Panc1 (cell line): ENCODE results near the gene ANO6. TPM values are rescaled to one million over a fixed set of nuclear protein-coding genes. Genes with fewer than 3 reads are reported as not detected.

ENCODE experiments used
- ATAC-seq: fragments of 200-7000 bp; cut with Tn5 transposase; 2 replicates; pipeline ENCODE4 v1.9.1; 2020; ENCODE audit warnings: mild to moderate bottlenecking, moderate library complexity
- BruUV-seq: library from RNA; stranded (reverse); fragments of 400-500 nt; replicated peaks from 2 replicates; lab custom pipeline; 2021; lab: Mats Ljungman, UMichigan
- CTCF ChIA-PET: fragments of 300-600 bp; sonication (Branson Sonifier 250); formaldehyde crosslinking; loops from one replicate; lab custom pipeline; 2022; ENCODE audit warnings: antibody characterized with exemption; lab: Charles Lee
- POLR2A ChIA-PET: fragments of 300-600 bp; sonication (Branson Sonifier 250); formaldehyde crosslinking; loops from one replicate; lab custom pipeline; 2022; ENCODE audit warnings: antibody characterized with exemption; lab: Charles Lee
- DNase-seq: peaks from one replicate; pipeline ENCODE4 v3.0.0-alpha.2; 2010; ENCODE audit warnings: low read depth, low spot score
- H3K27ac ChIP-seq: 2 replicates; pipeline ENCODE4 v1.5.1; 2011; ENCODE audit warnings: mild to moderate bottlenecking, low read length, inconsistent platforms
- H3K27me3 ChIP-seq: fragments of 200-500 bp; sonication (Bioruptor generic); 2 replicates; pipeline ENCODE4 v1.6.0; 2014; ENCODE audit warnings: low read length, inconsistent platforms; ENCODE audit not compliant: control insufficient read depth, insufficient read depth
- H3K36me3 ChIP-seq: fragments of 200-500 bp; sonication (Bioruptor generic); 2 replicates; pipeline ENCODE4 v1.5.1; 2014; ENCODE audit warnings: inconsistent platforms, mild to moderate bottlenecking, low read length, moderate library complexity; ENCODE audit not compliant: control insufficient read depth, insufficient read depth
- H3K4me1 ChIP-seq: 2 replicates; pipeline ENCODE4 v1.5.1; 2011; ENCODE audit warnings: inconsistent platforms, mild to moderate bottlenecking, low read length, moderate library complexity; ENCODE audit not compliant: control insufficient read depth, insufficient read depth
- H3K4me3 ChIP-seq, 2 experiments: 2 replicates each; pipeline ENCODE4 v1.5.1; 2011 to 2012; ENCODE audit warnings: low read depth in 2 of 2, low read length in 2 of 2, mild to moderate bottlenecking in 2 of 2, inconsistent platforms in 1 of 2, moderate library complexity in 1 of 2
- H3K9me3 ChIP-seq: fragments of 200-500 bp; sonication (Bioruptor generic); 2 replicates; pipeline ENCODE4 v1.5.1; 2014; ENCODE audit warnings: low read depth, mild to moderate bottlenecking, inconsistent platforms, low read length, moderate library complexity; ENCODE audit not compliant: control insufficient read depth, insufficient read depth
- CTCF ChIP-seq: fragments of 450-650 bp; IDR thresholded peaks from 2 replicates; pipeline ENCODE4 v1.5.1; 2017; ENCODE audit warnings: mild to moderate bottlenecking
- POLR2AphosphoS5 ChIP-seq: IDR thresholded peaks from 2 replicates; pipeline ENCODE4 v1.6.1; 2012; ENCODE audit warnings: mild to moderate bottlenecking, low read depth, low read length, moderate library complexity
- REST ChIP-seq, 2 experiments: IDR thresholded peaks; 2 replicates each; pipeline ENCODE4 v1.6.1; 2011 to 2012; ENCODE audit warnings: low read depth in 2 of 2, control low read depth in 1 of 2, low read length in 1 of 2, mild to moderate bottlenecking in 1 of 2, moderate library complexity in 1 of 2; ENCODE audit not compliant: insufficient read depth in 1 of 2
- SIN3A ChIP-seq: IDR thresholded peaks from 2 replicates; pipeline ENCODE4 v1.6.1; 2012; ENCODE audit warnings: low read depth, mild to moderate bottlenecking, low read length, moderate library complexity, borderline replicate concordance; ENCODE audit not compliant: insufficient read depth
- TCF7L2 ChIP-seq: IDR thresholded peaks from 2 replicates; pipeline ENCODE4 v1.6.1; 2011; ENCODE audit warnings: mild to moderate bottlenecking, low read depth, low read length, inconsistent platforms
- in situ Hi-C: cut with HindIII; loops from 2 replicates; pipeline ENCODE4 v1.10.0; 2016; ENCODE audit warnings: low sequenced_read_pairs, low pct_unique_long_range_greater_than_20kb
- intact Hi-C: fragments of 100-400 bp; cut with micrococcal nuclease; formaldehyde crosslinking; loops from one replicate; pipeline ENCODE4 v1.10.0; 2022; ENCODE audit not compliant: unreplicated experiment
- total RNA-seq: library from RNA; stranded (reverse); gene quantifications from one replicate; pipeline ENCODE4 v1.2.1, GENCODE V29; 2021; ENCODE audit not compliant: unreplicated experiment

The ANO6 gene
- total RNA-seq, 1 experiment from 2014 or later: 120 TPM

GRCh38 chr12:45355730-45356129 lies 139.8 kb downstream of the ANO6 start:
- peak overlapping the region; percentile 51 for H3K27ac ChIP-seq
- no peak for TF ChIP-seq REST (IDR thresholded peaks at IDR 0.05; ENCODE audit: insufficient read depth in 1 of 2, low read depth in 2 of 2, low read length in 1 of 2)
- no peak for TF ChIP-seq SIN3A
- no peak for TF ChIP-seq CTCF
- no peak for TF ChIP-seq TCF7L2
- TF ChIP-seq POLR2AphosphoS5: no peak
- POLR2A ChIA-PET: no interaction called here
- intact Hi-C loops: no loop called here
- H3K36me3 ChIP-seq: peaks cover 24% of the 10 kb centered on the region
- BruUV-seq: no TSS peak
- DNase-seq: no peak
- H3K4me3 ChIP-seq: no peak overlapping the region
- peak; percentile 83 for ATAC-seq
- in situ Hi-C loops: no loop called here
- peaks cover 20% of the 10 kb centered on the region for H3K4me1 ChIP-seq
- H3K27me3 ChIP-seq: no peaks in the 10 kb centered on the region
- H3K9me3 ChIP-seq: no peaks in the 10 kb centered on the region
- CTCF ChIA-PET: interaction anchor here (0.6 kb wide), 1 partner anchor 19 kb away, joined by 3 read pairs; no protein-coding TSS in a partner anchor

- Histone ChIP-seq H3K27me3 (no peaks in the 10 kb centered on the region), H3K4me3 (no peak overlapping the region), H3K36me3 (peaks cover 24% of the 10 kb centered on the region), H3K9me3 (peaks cover 4% of the 10 kb centered on the region), H3K27ac (no peak overlapping the region), H3K4me1 (peaks cover 20% of the 10 kb centered on the region)
- POLR2A ChIA-PET: no interaction called here
- ATAC-seq (no peak), DNase-seq (no peak)
- TF ChIP-seq SIN3A (no peak), CTCF (no peak), TCF7L2 (no peak), REST (IDR thresholded peaks at IDR 0.05; ENCODE audit: insufficient read depth in 1 of 2, low read depth in 2 of 2, low read length in 1 of 2) (no peak), POLR2AphosphoS5 (no peak)
- CTCF ChIA-PET: no interaction called here
- in situ Hi-C loops: no loop called here
- BruUV-seq: no TSS peak
- intact Hi-C loops: no loop called here
Measured at GRCh38 chr12:45356822-45357538, 141.1 kb downstream of the ANO6 start.
